IMR-90 (cell line): ENCODE measurements around the gene ABTB1. TPM values are rescaled to one million over a fixed set of nuclear protein-coding genes. Genes with fewer than 3 reads are reported as not detected.

Source experiments
- ATAC-seq: fragments of 200-7000 bp; cut with Tn5 transposase; 2 replicates; pipeline ENCODE4 v1.9.1; 2020; ENCODE audit warnings: low read depth, mild to moderate bottlenecking, moderate library complexity
- BruUV-seq: library from RNA; stranded (reverse); fragments of 400-500 nt; replicated peaks from 2 replicates; lab custom pipeline; 2021; lab: Mats Ljungman, UMichigan
- CTCF ChIA-PET: fragments of 300-600 bp; formaldehyde crosslinking; extraction: SDS; loops from one replicate; lab custom pipeline; 2021; ENCODE audit warnings: antibody characterized with exemption; lab: Yijun Ruan, JAX
- POLR2A ChIA-PET: fragments of 300-600 bp; sonication (Branson Sonifier 250); formaldehyde crosslinking; loops from one replicate; lab custom pipeline; 2022; ENCODE audit warnings: antibody characterized with exemption; ENCODE audit not compliant: unreplicated experiment; lab: Charles Lee
- DNase-seq: peaks from one replicate; pipeline ENCODE4 v3.0.0; 2013
- H2AFZ ChIP-seq: replicated peaks from 2 replicates; pipeline ENCODE3; 2013; ENCODE audit warnings: low read length, mild to moderate bottlenecking; ENCODE audit not compliant: poor library complexity
- H2AK5ac ChIP-seq: 2 replicates; pipeline ENCODE4 v1.6.1; 2013; ENCODE audit warnings: low read depth, low read length, inconsistent platforms
- H2AK9ac ChIP-seq: replicated peaks from 2 replicates; pipeline ENCODE3; 2013; ENCODE audit warnings: mild to moderate bottlenecking, low read depth, low read length, moderate library complexity; ENCODE audit not compliant: poor library complexity
- H2BK120ac ChIP-seq: 2 replicates; pipeline ENCODE4 v1.6.1; 2013; ENCODE audit warnings: low read depth, low read length, inconsistent platforms
- H2BK15ac ChIP-seq: 3 replicates; pipeline ENCODE4 v1.6.1; 2013; ENCODE audit warnings: low read depth, low read length, inconsistent platforms
- H2BK20ac ChIP-seq: 2 replicates; pipeline ENCODE4 v1.6.1; 2013; ENCODE audit warnings: low read depth, mild to moderate bottlenecking, inconsistent platforms, low read length, moderate library complexity
- H2BK5ac ChIP-seq: 2 replicates; pipeline ENCODE4 v1.6.1; 2013; ENCODE audit warnings: mild to moderate bottlenecking, low read depth, low read length, inconsistent platforms; ENCODE audit not compliant: poor library complexity, severe bottlenecking
- H3K14ac ChIP-seq: replicated peaks from 2 replicates; pipeline ENCODE4 v1.6.1; 2013; ENCODE audit warnings: low read depth, low read length, inconsistent platforms
- H3K18ac ChIP-seq: 2 replicates; pipeline ENCODE4 v1.6.1; 2013; ENCODE audit warnings: low read depth, low read length, control low read depth
- H3K23ac ChIP-seq: 2 replicates; pipeline ENCODE4 v1.6.1; 2013; ENCODE audit warnings: low read depth, low read length, inconsistent platforms
- H3K27ac ChIP-seq: 2 replicates; pipeline ENCODE4 v1.5.1; 2013; ENCODE audit warnings: mild to moderate bottlenecking, control low read depth, low read length; ENCODE audit not compliant: insufficient read depth
- H3K27me3 ChIP-seq: 2 replicates; pipeline ENCODE4 v1.6.1; 2013; ENCODE audit warnings: low read length; ENCODE audit not compliant: control insufficient read depth, insufficient read depth
- H3K36me3 ChIP-seq: 2 replicates; pipeline ENCODE4 v1.6.1; 2013; ENCODE audit warnings: low read length, mixed read lengths; ENCODE audit not compliant: control insufficient read depth, insufficient read depth
- H3K4ac ChIP-seq: 2 replicates; pipeline ENCODE4 v1.6.1; 2013; ENCODE audit warnings: low read depth, low read length, inconsistent platforms
- H3K4me1 ChIP-seq: 2 replicates; pipeline ENCODE4 v1.6.1; 2013; ENCODE audit warnings: low read length, mixed read lengths; ENCODE audit not compliant: control insufficient read depth, insufficient read depth
- H3K4me2 ChIP-seq: 2 replicates; pipeline ENCODE4 v1.6.1; 2013; ENCODE audit warnings: low read depth, mild to moderate bottlenecking, control low read depth, low read length, moderate library complexity
- H3K4me3 ChIP-seq: 2 replicates; pipeline ENCODE4 v1.5.1; 2013; ENCODE audit warnings: low read depth, mild to moderate bottlenecking, control low read depth, low read length, moderate library complexity; ENCODE audit not compliant: insufficient read depth
- H3K56ac ChIP-seq: 2 replicates; pipeline ENCODE4 v1.6.1; 2013; ENCODE audit warnings: low read length, inconsistent platforms; ENCODE audit not compliant: insufficient read depth; ENCODE audit errors: extremely low read depth
- H3K79me1 ChIP-seq, 2 experiments: 2 replicates each; pipeline ENCODE4 v1.6.1; 2013; ENCODE audit warnings: low read length in 2 of 2, inconsistent platforms in 1 of 2, low read depth in 1 of 2
- H3K9ac ChIP-seq: 2 replicates; pipeline ENCODE4 v1.6.1; 2013; ENCODE audit warnings: low read depth, low read length, control low read depth
- H3K9me1 ChIP-seq: 2 replicates; pipeline ENCODE4 v1.6.1; 2013; ENCODE audit warnings: low read length, inconsistent platforms; ENCODE audit not compliant: insufficient read depth
- H3K9me3 ChIP-seq: 2 replicates; pipeline ENCODE4 v1.6.1; 2013; ENCODE audit warnings: low read length; ENCODE audit not compliant: control insufficient read depth, insufficient read depth
- H4K20me1 ChIP-seq: 2 replicates; pipeline ENCODE4 v1.6.1; 2013; ENCODE audit warnings: low read length, inconsistent platforms; ENCODE audit not compliant: insufficient read depth
- H4K5ac ChIP-seq: 2 replicates; pipeline ENCODE4 v1.6.1; 2013; ENCODE audit warnings: mild to moderate bottlenecking, low read depth, low read length, control low read depth
- H4K8ac ChIP-seq, 2 experiments: 2 replicates each; pipeline ENCODE4 v1.6.1; 2013; ENCODE audit warnings: low read depth in 2 of 2, low read length in 2 of 2, control low read depth in 1 of 2, inconsistent platforms in 1 of 2
- H4K91ac ChIP-seq: 2 replicates; pipeline ENCODE4 v1.6.1; 2013; ENCODE audit warnings: low read depth, low read length, inconsistent platforms; ENCODE audit not compliant: insufficient read depth
- CEBPB ChIP-seq: IDR thresholded peaks from 2 replicates; pipeline ENCODE4 v1.6.1; 2012; ENCODE audit warnings: low read depth, low read length, improper control_type of control experiment
- CHD1 ChIP-seq: IDR thresholded peaks from 2 replicates; pipeline ENCODE4 v1.6.1; 2012; ENCODE audit warnings: low read depth, low read length, improper control_type of control experiment
- ELK1 ChIP-seq: fragments of 150-350 bp; IDR thresholded peaks from 2 replicates; pipeline ENCODE4 v1.6.1; 2016; ENCODE audit warnings: low read depth, mild to moderate bottlenecking, low read length, moderate library complexity, borderline replicate concordance
- FOS ChIP-seq: fragments of 150-350 bp; IDR thresholded peaks from 2 replicates; pipeline ENCODE4 v1.6.1; 2016; ENCODE audit warnings: low read depth, low read length
- MAFK ChIP-seq: IDR thresholded peaks from 2 replicates; pipeline ENCODE4 v1.6.1; 2012; ENCODE audit warnings: low read depth, low read length, improper control_type of control experiment
- MAZ ChIP-seq: IDR thresholded peaks from 2 replicates; pipeline ENCODE4 v1.6.1; 2012; ENCODE audit warnings: low read depth, mild to moderate bottlenecking, low read length, improper control_type of control experiment, moderate library complexity, borderline replicate concordance
- RAD21 ChIP-seq: IDR thresholded peaks from 2 replicates; pipeline ENCODE4 v1.6.1; 2012; ENCODE audit warnings: low read length, improper control_type of control experiment
- RFX5 ChIP-seq: IDR thresholded peaks from 2 replicates; pipeline ENCODE4 v1.8.0; 2012; ENCODE audit warnings: low read depth, mild to moderate bottlenecking, low read length, moderate library complexity
- WGBS, 2 experiments: methylation state at CpG; one replicate each; pipeline versions ENCODE4 v1.1.5 to v1.1.7; 2013; ENCODE audit warnings: missing lambda C conversion rate in 2 of 2; ENCODE audit not compliant: insufficient read length in 1 of 2; ENCODE audit errors: extremely low coverage in 2 of 2; 5-methylcytosine and 5-hydroxymethylcytosine counted together
- dilution Hi-C: fragments of 300-500 bp; cut with HindIII; formaldehyde crosslinking; loops from one replicate; pipeline ENCODE4 v1.14.3; 2018; ENCODE audit warnings: low sequenced_read_pairs; ENCODE audit not compliant: unreplicated experiment
- in situ Hi-C: fragments of 300-500 bp; cut with MboI; formaldehyde crosslinking; loops from 3 replicates; pipeline ENCODE4 v1.14.3; 2019; ENCODE audit warnings: low sequenced_read_pairs, inconsistent platforms, mixed read lengths
- intact Hi-C: fragments of 100-400 bp; cut with micrococcal nuclease; formaldehyde crosslinking; loops from 2 replicates; pipeline ENCODE4 v1.10.0; 2022
- polyA plus RNA-seq, 3 experiments: library from polyadenylated mRNA; depleted of rRNA; stranded (reverse); fragments of >200 nt; gene quantifications; 2 replicates each; pipeline ENCODE4 v1.2.3, GENCODE V29; 2012; ENCODE audit warnings: low replicate concordance in 1 of 3
- total RNA-seq: library from RNA; depleted of rRNA; stranded (reverse); fragments of >200 nt; gene quantifications from 2 replicates; pipeline ENCODE4 v1.2.3, GENCODE V29; 2012
- TF ChIP-seq, protein P1 (sequence below): fragments of 150-350 bp; IDR thresholded peaks from 2 replicates; pipeline ENCODE4 v1.6.1; 2017; ENCODE audit warnings: mild to moderate bottlenecking, antibody characterized with exemption, low read length, low read depth

Gene ABTB1
- total and polyA plus RNA-seq, 2 of the 4 experiments (the other 2 are of a cell fraction): 3.2 to 23.0 TPM

DNA sequence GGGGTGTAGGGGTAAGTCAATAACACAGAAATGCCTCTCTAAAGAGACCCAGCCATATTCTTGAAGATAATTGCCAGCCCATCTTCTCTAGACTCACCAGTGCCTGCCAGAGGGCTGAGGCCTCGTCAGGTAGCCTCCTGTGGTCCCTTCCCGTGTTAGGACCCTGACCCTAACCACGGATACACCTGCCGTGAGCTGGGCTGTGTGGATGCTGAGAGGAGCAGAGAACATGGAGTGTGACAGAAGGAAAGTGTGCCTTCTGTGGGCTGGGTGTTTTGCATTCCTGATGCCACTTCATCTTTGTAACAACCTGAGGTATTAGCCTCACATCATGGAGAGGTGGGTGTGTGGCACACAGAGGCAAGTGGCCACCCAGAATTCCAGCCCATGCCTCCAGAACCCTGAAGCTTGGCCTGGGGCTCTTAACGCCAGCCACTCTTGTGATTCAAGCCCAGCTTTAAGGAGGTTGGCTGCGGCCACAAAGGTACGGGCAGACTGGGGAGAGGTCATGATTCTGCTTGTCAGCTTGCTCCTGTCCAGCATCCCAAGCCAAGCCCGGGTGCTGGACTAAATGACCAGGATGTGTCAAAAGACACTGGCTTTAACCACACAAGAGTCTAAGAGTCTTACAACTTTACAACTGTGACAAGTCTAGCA lies 21.1 kb upstream of the ABTB1 start:
- ChIA-PET POLR2A (no interaction called here), CTCF (interaction anchor here (1.6 kb wide), 1 partner anchor 308 kb away, joined by 5 read pairs; no protein-coding TSS in a partner anchor)
- Histone ChIP-seq H3K14ac (no peak overlapping the region), H4K20me1 (no peaks in the 10 kb centered on the region; the same call in 1 of the 2 replicates), H3K9me1 (no peaks in the 10 kb centered on the region), H3K56ac (no peak overlapping the region), H3K79me1 (no peaks in the 10 kb centered on the region), H4K8ac (no peak overlapping the region), H4K5ac (no peak overlapping the region), H2AK9ac (no peak overlapping the region), H4K91ac (no peak overlapping the region), H3K9me3 (no peaks in the 10 kb centered on the region), H2BK120ac (no peak overlapping the region), H3K27ac (no peak overlapping the region), H2BK5ac (no peak overlapping the region), H3K18ac (no peak overlapping the region), H3K4ac (no peak overlapping the region), H3K23ac (no peak overlapping the region), H3K4me1 (peaks cover 6% of the 10 kb centered on the region), H3K36me3 (no peaks in the 10 kb centered on the region), H3K9ac (no peak overlapping the region), H2AFZ (peak overlapping the region; percentile 68), H2BK15ac (no peak overlapping the region), H2AK5ac (no peak overlapping the region), H3K4me3 (no peak overlapping the region), H2BK20ac (no peak overlapping the region), H3K27me3 (peaks cover 10% of the 10 kb centered on the region), H3K4me2 (no peak overlapping the region)
- intact Hi-C loops: loop anchor here (1.0 to 5.0 kb wide), 5 partner anchors 39 to 481 kb away; partner anchors contain the start of gene SEC61A1
- in situ Hi-C loops: loop anchor here (10.0 kb wide), 1 partner anchor 313 kb away; no protein-coding TSS in a partner anchor
- ATAC-seq (no peak), DNase-seq (no peak)
- 93% methylated on average over 3 of the region's 8 CpGs; no CpG with 5 or more reads in 1 of the 2 experiments for WGBS, 2 experiments
- BruUV-seq: no TSS peak
- TF ChIP-seq MAZ (no peak), CEBPB (no peak), CHD1 (no peak), MAFK (no peak), ELK1 (no peak), RFX5 (no peak), FOS (no peak), RAD21 (no peak)
- TF ChIP-seq, protein P1, sequence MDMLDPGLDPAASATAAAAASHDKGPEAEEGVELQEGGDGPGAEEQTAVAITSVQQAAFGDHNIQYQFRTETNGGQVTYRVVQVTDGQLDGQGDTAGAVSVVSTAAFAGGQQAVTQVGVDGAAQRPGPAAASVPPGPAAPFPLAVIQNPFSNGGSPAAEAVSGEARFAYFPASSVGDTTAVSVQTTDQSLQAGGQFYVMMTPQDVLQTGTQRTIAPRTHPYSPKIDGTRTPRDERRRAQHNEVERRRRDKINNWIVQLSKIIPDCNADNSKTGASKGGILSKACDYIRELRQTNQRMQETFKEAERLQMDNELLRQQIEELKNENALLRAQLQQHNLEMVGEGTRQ: no peak
- dilution Hi-C loops: no loop called here
